ENCODE data around the gene NHS.

GRCh38 chrX:17633546-17633945 is 258.5 kb downstream of the NHS start:
- TF ChIP-seq CTCF (IDR thresholded peaks at IDR 0.05 in 4 of 5, conservative IDR thresholded peaks at IDR 0.05 in 1 of 5): no peak
- TF ChIP-seq POLR2A (IDR thresholded peaks at IDR 0.05): no peak
